T-helper 1 cell treated with Interleukin-12 subunit alpha and Interleukin-12 subunit beta and Interleukin-4 antibody, amounts not matched to agents 30 ng/mL and 1 ng/mL, for 36 hours (primary cell): ENCODE data around the gene AADAC. TPM values are rescaled to one million over a fixed set of nuclear protein-coding genes. Genes with fewer than 3 reads are reported as not detected.
"Not testable (repeated sequence)": the region's sequence is repeated elsewhere in the genome, so short reads cannot be mapped to it uniquely, and the experiment has no call there.

ENCODE experiments used
- intact Hi-C: fragments of 100-400 bp; cut with micrococcal nuclease; formaldehyde crosslinking; loops from one replicate; pipeline ENCODE4 v1.15.1; 2024
- total RNA-seq: library from RNA; stranded (reverse); gene quantifications from 2 replicates; pipeline ENCODE4 v1.2.3, GENCODE V29; 2022

AADAC gene, protein sequence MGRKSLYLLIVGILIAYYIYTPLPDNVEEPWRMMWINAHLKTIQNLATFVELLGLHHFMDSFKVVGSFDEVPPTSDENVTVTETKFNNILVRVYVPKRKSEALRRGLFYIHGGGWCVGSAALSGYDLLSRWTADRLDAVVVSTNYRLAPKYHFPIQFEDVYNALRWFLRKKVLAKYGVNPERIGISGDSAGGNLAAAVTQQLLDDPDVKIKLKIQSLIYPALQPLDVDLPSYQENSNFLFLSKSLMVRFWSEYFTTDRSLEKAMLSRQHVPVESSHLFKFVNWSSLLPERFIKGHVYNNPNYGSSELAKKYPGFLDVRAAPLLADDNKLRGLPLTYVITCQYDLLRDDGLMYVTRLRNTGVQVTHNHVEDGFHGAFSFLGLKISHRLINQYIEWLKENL
- not detected in 2 replicates for total RNA-seq

DNA sequence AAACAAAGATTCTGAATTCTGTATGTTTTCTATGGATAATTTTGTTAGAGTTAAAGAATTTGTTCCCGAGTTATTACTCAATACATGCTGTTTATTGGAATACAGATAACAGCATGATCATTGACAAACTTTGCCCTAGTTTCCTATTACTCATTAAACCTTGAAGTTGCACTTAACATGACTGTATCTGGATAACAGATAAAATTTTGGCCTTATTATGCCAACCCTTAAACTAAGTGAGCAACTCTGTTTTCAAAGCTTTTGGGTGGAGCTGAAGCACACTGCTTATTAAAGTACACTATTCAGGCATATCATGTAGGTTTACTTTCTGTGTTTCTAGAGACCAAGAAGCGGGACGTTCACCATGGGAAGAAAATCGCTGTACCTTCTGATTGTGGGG lies at the start of gene AADAC:
Gene AADAC, plus strand, starts transcription at position 318 of the 400 bp plus-strand sequence. Its CDS starts 47 bp downstream, at position 365.
- intact Hi-C loops: no loop called here

GRCh38 chr3:151764699-151765098 lies 49.2 kb upstream of the AADAC start:
- intact Hi-C loops: not testable (repeated sequence)

- intact Hi-C loops: no loop called here
These were observed 48.2 kb upstream of the AADAC start for GRCh38 chr3:151765685-151766084.

GRCh38 chr3:151766454-151766853 lies 47.5 kb upstream of the AADAC start:
- intact Hi-C loops: no loop called here

- intact Hi-C loops: no loop called here
These were observed 45.5 kb upstream of the AADAC start for GRCh38 chr3:151768393-151768930.

DNA sequence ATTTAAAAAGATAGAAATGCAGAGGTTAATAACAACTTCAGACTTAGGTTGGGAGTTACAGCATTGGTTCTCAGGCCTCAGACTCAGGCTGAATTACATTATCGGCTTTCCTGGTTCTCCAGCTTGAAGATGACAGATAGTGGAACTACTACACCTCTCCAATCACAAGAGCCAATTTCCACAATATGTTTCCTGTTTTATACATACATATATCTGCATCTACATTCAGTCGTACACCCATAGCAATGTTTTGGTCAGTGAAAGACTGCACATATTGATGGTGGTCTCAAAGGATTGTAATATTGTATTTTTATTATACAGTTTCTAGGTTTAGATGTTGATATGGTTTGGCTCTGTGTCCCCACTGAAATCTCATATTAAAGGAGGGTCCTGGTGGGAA lies 44.7 kb upstream of the AADAC start:
- intact Hi-C loops: no loop called here

DNA sequence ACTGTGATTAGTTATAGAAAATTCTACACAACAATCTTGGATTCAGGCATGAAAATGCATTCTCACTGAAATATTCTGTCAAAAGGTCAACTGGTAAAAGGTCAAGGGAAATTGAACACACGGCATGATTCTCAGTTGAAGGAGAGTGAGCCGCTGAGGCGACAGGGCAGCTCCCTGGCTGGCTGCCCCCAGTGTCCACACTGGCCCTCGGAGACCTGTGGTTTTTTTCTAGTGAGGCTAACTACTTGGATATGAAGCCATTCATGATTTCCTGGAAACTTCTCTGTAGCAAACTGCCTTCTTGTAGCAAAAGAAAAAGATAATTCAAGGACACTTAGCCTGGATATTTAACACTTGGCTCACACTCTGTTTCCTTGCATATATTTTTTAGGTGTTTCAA lies 43.0 kb upstream of the AADAC start:
- intact Hi-C loops: no loop called here

DNA sequence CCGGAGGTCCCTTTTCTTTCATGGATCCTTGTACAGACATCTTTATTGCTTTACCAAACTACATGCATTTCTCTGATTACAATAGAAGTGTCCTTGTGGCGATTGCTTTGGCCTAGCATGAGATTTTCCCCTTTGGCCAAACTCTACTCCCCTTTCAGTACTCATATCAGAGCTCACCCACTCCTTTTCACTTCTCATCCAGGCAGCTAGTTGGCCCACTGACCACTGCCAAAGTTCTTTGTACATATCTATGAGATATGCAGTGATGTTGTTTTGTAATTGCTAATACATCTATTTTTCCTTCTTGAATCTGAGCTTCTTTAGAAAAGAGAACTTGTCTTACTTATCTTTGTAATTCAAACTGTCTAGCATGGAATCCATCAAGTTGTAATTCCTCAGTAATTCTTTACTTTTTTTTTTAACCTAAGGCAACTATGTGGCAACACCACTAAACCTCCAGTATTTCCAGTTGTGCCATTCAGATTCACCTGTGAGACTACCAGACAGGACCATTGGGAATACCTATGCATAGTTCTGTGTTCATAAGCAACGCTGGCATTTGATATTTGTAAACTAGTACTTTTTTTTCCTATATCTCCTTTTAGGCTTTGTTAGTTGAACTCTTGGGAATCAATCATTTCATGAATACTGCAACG lies 41.0 kb upstream of the AADAC start:
- intact Hi-C loops: no loop called here

DNA sequence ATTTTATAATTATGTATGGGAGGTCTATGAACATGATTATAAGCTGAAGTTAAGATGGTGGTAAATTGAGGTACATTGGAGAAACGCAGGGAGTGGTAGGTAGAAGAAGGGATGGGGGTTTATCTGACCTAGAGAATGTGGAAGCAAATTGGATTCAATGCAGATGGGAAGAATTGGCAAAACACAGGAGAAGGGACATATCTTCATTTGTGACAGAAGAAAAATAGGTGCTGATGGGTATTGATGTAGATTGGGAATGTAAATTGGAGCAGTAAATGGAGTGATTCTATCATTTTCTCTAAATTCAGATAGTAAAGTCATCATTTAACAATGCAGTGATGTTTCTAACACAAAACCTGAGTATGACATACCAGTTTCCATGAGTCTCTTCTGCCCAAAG lies 39.7 kb upstream of the AADAC start:
- intact Hi-C loops: no loop called here

GRCh38 chr3:151774910-151775309 lies 39.0 kb upstream of the AADAC start:
- intact Hi-C loops: no loop called here

DNA sequence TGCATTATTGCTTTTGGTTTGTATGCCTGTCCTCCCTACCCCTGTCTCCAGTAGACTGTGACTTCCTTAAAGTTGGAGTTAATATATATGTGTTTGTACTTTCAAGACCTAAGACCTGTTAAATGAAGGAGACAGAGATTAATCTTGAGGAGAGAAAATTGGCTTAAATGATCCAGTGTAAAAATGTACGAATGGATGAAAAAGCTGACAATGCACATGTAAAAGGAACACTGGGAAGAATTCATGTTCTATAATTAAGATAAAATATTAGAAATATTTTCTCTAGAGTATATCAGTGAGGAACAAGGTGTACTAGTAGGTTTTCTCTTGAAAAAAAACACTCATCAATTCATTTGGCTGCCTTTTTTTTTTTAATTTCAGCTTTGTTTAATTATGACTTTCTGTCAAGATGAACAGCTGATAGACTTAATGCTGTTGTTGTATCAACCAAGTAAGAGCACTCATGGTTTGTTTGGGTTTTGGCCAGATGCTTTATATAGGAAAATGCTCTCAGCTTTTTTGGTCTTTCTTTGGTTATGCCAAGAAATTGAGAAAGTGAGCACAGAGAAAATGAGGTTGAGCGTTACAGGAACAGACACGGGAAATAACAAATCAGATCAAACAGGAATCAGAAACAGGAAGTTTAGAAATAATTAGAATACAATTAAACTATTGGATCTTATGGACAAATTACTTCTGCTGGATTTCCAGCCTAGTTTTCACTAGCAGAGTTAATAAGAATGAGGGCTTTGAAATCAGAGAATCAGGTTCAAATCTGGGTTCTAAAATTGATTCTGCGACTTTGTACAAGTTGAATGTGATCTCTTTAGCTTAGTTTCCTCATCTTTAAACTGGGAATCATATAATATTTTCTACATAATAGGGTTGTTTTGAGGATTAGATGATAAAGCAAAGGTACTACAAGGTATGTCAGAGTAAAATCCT lies 38.3 kb upstream of the AADAC start:
- intact Hi-C loops: no loop called here

DNA sequence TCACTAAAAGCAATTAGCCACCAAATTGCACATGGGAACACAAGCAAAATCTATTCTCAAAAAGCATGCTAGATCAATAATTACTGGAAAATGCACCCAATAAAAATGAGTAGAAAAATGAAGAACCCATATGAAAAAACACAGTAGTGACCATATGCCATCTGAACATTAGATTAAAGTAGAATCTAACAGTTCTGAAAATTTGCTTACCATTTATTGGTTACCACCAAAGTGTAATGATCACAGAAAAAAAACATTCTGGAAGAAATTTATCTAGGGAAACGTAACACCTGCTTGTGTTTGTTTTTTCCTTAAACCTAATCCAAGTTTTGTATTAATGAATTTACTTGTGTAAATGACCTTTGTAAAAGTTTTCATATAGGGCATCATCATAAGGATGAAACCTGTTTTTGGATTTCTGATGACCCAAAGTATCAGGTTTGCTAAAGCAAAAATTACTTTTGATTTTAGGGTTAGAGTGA lies 37.6 kb upstream of the AADAC start:
- intact Hi-C loops: no loop called here

DNA sequence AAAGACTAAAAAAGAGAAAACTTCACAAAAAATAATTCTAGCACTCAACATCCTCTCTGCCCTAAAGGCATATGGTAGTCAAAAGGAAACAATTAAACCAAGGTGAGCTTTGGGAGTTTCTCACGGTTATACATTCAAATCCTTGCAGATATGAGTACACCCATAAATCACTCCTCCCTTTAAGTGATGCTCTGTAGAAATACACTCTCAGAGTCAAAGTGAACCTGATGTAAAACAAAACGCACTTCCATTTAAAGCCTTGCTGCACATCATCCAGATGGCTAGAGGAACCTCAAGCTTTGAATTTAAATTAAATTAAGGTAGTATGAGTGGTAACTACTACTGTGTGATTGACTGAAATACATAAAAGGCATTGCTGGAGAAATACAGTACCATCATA lies 36.0 kb upstream of the AADAC start:
- intact Hi-C loops: no loop called here

DNA sequence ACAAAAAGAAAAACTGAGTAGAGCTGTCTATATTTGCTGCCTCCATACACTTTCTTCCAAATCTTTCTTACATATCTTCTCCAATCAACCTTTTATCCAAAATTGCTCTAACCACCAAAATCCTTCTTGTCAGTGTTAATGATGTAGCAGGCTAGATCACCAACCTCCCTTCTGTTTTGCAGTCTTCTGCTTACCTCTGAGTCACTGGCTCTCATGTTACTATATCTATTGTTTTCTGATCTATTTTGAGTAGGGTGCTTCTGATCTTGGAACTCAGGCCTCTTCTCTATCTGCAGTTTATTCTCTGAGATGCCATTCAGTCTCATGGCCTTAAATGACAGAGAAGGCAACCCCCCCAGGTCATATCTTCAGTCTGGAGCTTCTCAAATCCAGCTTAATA lies 26.3 kb upstream of the AADAC start:
- intact Hi-C loops: no loop called here

GRCh38 chr3:151788401-151788800 lies 25.5 kb upstream of the AADAC start:
- intact Hi-C loops: no loop called here

DNA sequence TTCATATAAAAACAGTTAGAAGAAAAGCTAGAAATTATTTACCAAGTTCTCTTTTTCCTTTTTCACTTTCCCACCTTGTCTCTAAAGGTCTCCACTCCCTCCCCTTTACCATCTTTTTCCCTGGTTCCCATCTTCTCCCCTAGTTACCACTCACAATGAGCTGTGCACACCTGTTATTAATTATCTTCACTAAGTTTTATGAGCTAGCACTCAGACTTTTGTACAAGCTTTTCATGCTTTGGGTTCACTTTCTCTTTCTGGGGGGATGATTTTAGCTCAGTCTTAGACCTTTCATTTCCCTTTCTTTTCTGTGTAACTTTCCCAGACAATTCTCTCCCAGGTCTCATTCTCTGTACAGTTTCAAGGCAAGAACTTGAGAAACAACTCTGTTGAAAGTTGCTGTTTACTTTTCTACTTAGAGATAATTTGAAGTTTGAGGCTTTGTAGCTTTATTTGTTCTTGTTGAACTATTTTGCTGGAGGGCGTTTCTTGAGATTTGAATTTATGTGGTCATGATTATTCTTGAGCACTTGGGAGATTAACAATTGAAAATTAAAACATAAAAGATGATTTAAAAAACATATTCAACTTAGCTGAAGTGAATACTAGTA lies 24.0 kb upstream of the AADAC start:
- intact Hi-C loops: no loop called here

GRCh38 chr3:151790763-151791162 lies 23.2 kb upstream of the AADAC start:
- intact Hi-C loops: not testable (repeated sequence)

DNA sequence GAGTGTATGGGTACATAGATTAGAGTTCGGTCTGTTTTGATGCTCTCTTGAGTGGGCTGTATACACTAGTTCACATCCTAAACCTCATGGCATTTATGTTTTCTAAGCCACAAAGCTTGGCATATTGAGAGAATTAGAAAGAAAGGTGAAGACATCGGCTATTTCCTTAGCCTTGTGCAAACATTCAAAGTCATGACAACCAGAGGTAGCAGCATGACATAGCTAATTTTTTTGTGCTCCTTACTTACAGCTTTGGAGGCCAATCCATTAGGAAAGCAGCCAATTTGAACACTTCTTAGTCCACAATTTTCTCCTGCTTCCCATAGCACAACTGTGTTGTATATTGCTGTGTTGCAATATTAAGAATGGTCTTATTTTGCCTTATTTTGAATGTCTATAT lies 21.5 kb upstream of the AADAC start:
- intact Hi-C loops: no loop called here

GRCh38 chr3:151793636-151794035 lies 20.3 kb upstream of the AADAC start:
- intact Hi-C loops: no loop called here

DNA sequence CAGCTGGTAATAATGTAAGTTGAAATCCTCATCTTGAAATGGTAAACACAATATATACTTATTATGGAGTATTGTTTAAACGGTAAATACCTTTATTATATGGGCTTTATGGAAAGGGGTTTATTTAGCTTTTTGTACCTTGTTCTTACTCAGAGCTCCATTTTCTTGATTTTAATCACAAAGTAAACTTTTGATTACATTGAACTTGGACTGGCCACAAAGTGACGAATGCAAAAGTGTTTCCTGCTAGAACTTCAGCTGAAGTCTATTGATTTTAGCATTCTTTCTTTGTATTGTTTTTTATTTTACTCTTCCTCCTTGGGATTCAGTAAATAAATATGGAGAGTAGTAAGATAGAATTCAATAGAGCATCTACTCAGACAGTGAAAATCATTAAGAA lies 19.8 kb upstream of the AADAC start:
- intact Hi-C loops: no loop called here

GRCh38 chr3:151795276-151795675 lies 18.6 kb upstream of the AADAC start:
- intact Hi-C loops: no loop called here
